Endothelial cell (in vitro differentiated cells): ENCODE data around the gene USP12. TPM values are rescaled to one million over a fixed set of nuclear protein-coding genes. Genes with fewer than 3 reads are reported as not detected.
"Not testable (repeated sequence)": the region's sequence is repeated elsewhere in the genome, so short reads cannot be mapped to it uniquely, and the experiment has no call there.

Experiments used
- DNase-seq: peaks from one replicate; pipeline ENCODE4 v3.0.0; 2021; ENCODE audit warnings: low spot score
- H3K27ac Mint-ChIP-seq: one replicate; pipeline ENCODE4 v1.8.0; 2021; ENCODE audit warnings: mixed read lengths, inconsistent platforms; ENCODE audit not compliant: unreplicated experiment
- H3K27me3 Mint-ChIP-seq: one replicate; pipeline ENCODE4 v1.8.0; 2021; ENCODE audit warnings: mild to moderate bottlenecking, moderate library complexity, mixed read lengths, inconsistent platforms; ENCODE audit not compliant: unreplicated experiment
- H3K36me3 Mint-ChIP-seq: one replicate; pipeline ENCODE4 v1.8.0; 2021; ENCODE audit warnings: mild to moderate bottlenecking, low read depth, mixed read lengths, inconsistent platforms; ENCODE audit not compliant: unreplicated experiment
- H3K4me1 Mint-ChIP-seq: one replicate; pipeline ENCODE4 v1.8.0; 2021; ENCODE audit warnings: mild to moderate bottlenecking, mixed read lengths, inconsistent platforms; ENCODE audit not compliant: unreplicated experiment
- H3K4me3 Mint-ChIP-seq: one replicate; pipeline ENCODE4 v1.8.0; 2021; ENCODE audit warnings: mild to moderate bottlenecking, mixed read lengths, inconsistent platforms; ENCODE audit not compliant: unreplicated experiment
- H3K9me3 Mint-ChIP-seq: one replicate; pipeline ENCODE4 v1.8.0; 2021; ENCODE audit warnings: mixed read lengths, inconsistent platforms; ENCODE audit not compliant: unreplicated experiment
- long read RNA-seq: library from polyadenylated mRNA; unstranded; transcript quantifications from one replicate; pipeline ENCODE4 v2.0.0, GENCODE V29; 2020; ENCODE audit not compliant: unreplicated experiment
- total RNA-seq: library from RNA; stranded (reverse); fragmentation: NEBNext Ultra II Directional; extraction: Animal tissue kit (Norgen Biotek cat#: 25700); gene quantifications from one replicate; pipeline ENCODE4 v1.2.1, GENCODE V29; 2021; ENCODE audit not compliant: unreplicated experiment
- TF ChIP-seq, protein P1 (sequence below): fragments of 200-600 bp; sonication (generic); IDR thresholded peaks from one replicate; pipeline ENCODE4 v1.5.0; 2021; ENCODE audit warnings: antibody characterized with exemption; ENCODE audit not compliant: unreplicated experiment

Gene USP12, protein sequence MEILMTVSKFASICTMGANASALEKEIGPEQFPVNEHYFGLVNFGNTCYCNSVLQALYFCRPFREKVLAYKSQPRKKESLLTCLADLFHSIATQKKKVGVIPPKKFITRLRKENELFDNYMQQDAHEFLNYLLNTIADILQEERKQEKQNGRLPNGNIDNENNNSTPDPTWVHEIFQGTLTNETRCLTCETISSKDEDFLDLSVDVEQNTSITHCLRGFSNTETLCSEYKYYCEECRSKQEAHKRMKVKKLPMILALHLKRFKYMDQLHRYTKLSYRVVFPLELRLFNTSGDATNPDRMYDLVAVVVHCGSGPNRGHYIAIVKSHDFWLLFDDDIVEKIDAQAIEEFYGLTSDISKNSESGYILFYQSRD
- 29.7 TPM for total RNA-seq
- long read RNA-seq, full-length matches to known transcripts, result 2 of 4 reads
- long read RNA-seq, partial matches to known transcripts, result 1 of 4 reads
- long read RNA-seq, other reads (novel, unspliced or antisense), result 1 of 4 reads

DNA sequence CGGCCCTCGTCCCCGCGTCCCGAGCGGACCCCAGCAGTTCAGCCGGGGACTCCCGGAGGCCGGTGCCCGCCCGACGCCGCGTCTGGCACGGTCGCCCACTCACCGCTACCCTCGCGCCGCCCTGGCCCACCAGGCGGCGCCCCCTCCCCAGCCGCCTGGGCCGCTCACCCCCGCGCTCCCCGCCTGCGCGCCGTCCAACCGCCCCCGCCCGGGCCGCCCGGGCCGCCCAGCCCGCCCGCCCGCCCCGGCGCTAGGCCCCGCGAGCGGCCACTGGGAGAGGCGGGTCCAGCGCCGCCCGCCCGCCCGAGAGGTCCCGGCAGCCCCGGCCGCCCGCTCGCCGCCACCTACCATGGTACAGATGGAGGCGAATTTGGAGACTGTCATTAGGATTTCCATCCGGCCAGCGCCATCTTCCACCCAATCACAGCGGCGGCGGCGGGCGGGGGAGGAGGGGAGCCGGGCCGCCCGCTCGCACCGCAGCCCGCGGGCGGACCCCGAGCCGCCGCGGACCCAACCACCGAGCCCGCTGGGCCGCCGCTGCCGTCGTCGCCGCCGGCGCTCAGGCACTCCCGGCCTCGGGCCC lies at the start of gene USP12:
Gene USP12, minus strand, starts transcription at position 568 of the 583 bp plus-strand sequence. Its CDS starts 172 bp downstream, at position 396.
- no peak for DNase-seq
- Mint-ChIP-seq H3K27ac (peak within 1 kb of the TSS; percentile 97), H3K36me3 (peaks cover 5% of the 10 kb centered on the region), H3K9me3 (no peaks in the 10 kb centered on the region), H3K27me3 (peaks cover 8% of the 10 kb centered on the region), H3K4me3 (peak within 1 kb of the TSS; percentile 100), H3K4me1 (peaks cover 34% of the 10 kb centered on the region)
- TF ChIP-seq, protein P1, sequence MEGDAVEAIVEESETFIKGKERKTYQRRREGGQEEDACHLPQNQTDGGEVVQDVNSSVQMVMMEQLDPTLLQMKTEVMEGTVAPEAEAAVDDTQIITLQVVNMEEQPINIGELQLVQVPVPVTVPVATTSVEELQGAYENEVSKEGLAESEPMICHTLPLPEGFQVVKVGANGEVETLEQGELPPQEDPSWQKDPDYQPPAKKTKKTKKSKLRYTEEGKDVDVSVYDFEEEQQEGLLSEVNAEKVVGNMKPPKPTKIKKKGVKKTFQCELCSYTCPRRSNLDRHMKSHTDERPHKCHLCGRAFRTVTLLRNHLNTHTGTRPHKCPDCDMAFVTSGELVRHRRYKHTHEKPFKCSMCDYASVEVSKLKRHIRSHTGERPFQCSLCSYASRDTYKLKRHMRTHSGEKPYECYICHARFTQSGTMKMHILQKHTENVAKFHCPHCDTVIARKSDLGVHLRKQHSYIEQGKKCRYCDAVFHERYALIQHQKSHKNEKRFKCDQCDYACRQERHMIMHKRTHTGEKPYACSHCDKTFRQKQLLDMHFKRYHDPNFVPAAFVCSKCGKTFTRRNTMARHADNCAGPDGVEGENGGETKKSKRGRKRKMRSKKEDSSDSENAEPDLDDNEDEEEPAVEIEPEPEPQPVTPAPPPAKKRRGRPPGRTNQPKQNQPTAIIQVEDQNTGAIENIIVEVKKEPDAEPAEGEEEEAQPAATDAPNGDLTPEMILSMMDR, result peak; percentile 23

DNA sequence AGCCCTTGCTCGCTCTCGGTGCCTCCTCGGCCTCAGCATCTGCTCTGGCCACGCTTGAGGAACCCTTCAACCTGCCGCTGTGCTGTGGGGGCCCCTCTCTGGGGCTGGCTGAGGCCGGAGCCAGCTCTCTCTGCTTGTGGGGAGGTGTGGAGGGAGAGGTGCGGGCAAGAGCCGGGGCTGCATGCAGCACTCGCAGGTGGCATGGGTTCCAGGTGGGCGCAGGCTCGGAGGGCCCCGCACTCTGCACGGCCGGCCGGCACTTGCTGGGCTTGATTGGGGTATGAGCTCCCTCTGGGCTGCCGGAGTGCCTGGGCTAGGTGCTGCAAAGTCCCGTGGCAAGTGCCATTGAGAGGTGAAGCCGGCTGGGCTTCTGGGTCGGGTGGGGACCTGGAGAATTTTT lies 48.0 kb upstream of the USP12 start:
- Mint-ChIP-seq H3K27me3 (peaks cover 11% of the 10 kb centered on the region), H3K36me3 (peaks cover 7% of the 10 kb centered on the region), H3K9me3 (no peaks in the 10 kb centered on the region), H3K4me1 (peaks cover 4% of the 10 kb centered on the region), H3K27ac (no peak overlapping the region), H3K4me3 (no peak overlapping the region)
- DNase-seq, result no peak
- TF ChIP-seq, protein P1, result no peak

DNA sequence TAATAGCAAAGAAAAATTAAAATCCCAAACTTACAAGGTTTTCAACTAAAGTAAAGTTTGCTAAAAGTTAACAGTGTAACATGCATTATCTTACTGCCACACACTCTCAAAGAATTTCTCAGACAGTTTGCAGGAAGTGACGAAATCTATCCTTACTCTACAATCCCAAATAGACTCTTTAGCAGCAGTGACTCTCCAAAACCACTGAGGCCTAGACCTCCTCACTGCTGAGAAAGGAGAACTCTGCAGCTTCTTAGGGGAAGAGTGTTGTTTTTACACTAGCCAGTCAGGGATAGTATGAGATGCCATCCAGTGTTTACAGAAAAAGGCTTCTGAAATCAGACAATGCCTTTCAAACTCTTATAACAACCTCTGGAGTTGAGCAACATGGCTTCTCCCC lies 47.2 kb upstream of the USP12 start:
- H3K27ac Mint-ChIP-seq, H3K4me1 Mint-ChIP-seq, H3K4me3 Mint-ChIP-seq, DNase-seq, H3K36me3 Mint-ChIP-seq, H3K9me3 Mint-ChIP-seq: not testable (repeated sequence)
- H3K27me3 Mint-ChIP-seq, result peaks cover 11% of the 10 kb centered on the region

DNA sequence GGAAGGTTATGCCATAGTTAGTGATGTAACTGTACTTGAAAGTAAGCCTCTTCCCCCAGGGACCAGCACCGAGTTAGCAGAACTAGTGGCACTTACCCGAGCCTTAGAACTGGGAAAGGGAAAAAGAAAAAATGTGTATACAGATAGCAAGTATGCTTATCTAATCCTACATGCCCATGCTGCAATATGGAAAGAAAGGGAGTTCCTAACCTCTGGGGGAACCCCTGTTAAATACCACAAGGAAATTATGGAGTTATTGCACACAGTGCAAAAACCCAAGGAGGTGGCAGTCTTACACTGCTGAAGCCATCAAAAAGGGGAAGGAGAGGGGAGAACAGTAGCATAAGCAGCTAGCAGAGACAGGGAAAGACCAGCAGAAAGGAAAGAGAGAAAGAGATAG lies 46.2 kb upstream of the USP12 start:
- H3K27me3 Mint-ChIP-seq, result peaks cover 11% of the 10 kb centered on the region
- H3K4me3 Mint-ChIP-seq, H3K9me3 Mint-ChIP-seq: not testable (repeated sequence)

DNA sequence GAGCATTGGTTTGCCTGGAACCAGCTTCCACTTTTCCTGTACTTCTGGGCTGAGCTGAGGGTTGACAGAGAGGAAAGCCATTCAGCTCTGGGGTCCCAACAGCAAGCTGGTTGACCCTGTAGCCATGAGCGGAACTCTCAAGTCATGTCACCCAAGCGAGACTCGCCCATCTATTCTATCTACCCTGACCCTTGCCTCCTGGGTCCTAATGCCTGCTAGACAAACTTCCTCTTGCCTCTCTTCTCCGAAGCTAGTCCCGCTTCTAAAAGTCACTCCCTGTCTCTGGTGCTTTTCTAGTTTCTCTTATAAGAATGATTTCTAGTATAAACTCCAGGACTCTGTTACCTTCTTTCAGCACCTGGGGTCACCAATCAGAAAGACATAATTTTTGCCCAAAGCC lies 41.8 kb upstream of the USP12 start:
- not testable (repeated sequence) for H3K9me3 Mint-ChIP-seq, DNase-seq, H3K27me3 Mint-ChIP-seq, H3K27ac Mint-ChIP-seq, H3K4me3 Mint-ChIP-seq, H3K4me1 Mint-ChIP-seq
- peaks cover 10% of the 10 kb centered on the region for H3K36me3 Mint-ChIP-seq

More for the DNA sequence above, 46.2 kb upstream of the USP12 start:
- peak overlapping the region; percentile 61 for H3K27ac Mint-ChIP-seq
- H3K36me3 Mint-ChIP-seq, DNase-seq, H3K4me1 Mint-ChIP-seq: not testable (repeated sequence)

DNA sequence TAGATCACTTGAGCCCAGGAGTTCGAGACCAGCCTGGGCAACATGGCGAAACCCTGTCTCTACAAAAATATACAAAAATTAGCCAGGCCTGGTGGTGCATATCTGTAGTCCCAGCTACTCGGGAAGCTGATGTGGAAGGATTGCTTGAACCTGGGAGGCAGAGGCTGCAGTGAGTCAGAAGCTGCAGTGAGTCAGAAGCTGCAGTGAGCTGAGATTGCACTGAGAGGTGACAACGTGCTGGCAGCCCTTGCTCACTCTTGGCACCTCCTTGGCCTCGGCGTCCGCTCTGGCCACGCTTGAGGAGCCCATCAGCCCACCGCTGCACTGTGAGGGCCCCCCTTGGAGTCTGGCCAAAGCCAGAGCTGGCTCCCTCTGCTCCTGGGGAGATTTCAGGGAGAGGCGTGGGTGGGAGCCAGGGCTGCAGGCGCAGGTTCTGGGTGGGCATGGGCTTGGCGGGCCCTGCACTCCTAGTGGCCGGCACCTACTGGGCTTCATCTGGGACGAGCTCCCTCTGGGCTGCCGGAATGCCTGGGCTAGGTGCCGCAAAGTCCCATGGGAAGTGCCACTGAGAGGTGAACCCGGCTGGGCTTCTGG lies 40.3 kb upstream of the USP12 start:
- H3K4me3 Mint-ChIP-seq, result no peak overlapping the region
- H3K9me3 Mint-ChIP-seq, result no peaks in the 10 kb centered on the region
- no peaks in the 10 kb centered on the region for H3K27me3 Mint-ChIP-seq
- TF ChIP-seq, protein P1, result no peak
- no peak overlapping the region for H3K27ac Mint-ChIP-seq
- no peak for DNase-seq
- no peaks in the 10 kb centered on the region for H3K4me1 Mint-ChIP-seq
- H3K36me3 Mint-ChIP-seq, result peaks cover 7% of the 10 kb centered on the region
